Measurements from ENCODE around the gene LMO3. TPM values are rescaled to one million over a fixed set of nuclear protein-coding genes. Genes with fewer than 3 reads are reported as not detected.

Gene LMO3
- total RNA-seq, 4 donors from 2014 or later, result 9.2 to 55.1 (median 41.0) TPM

- TF ChIP-seq POLR2AphosphoS5 (IDR thresholded peaks at IDR 0.05), result peak in 1 of 3 donors; percentile 27
- TF ChIP-seq CTCF (IDR thresholded peaks at IDR 0.05), result no peak
- no peak for TF ChIP-seq EP300 (IDR thresholded peaks at IDR 0.05; ENCODE audit: low read depth)
- H3K4me3 ChIP-seq, result peak overlapping the region in 2 of 4 donors; percentile 5 to 45
- H3K4me1 ChIP-seq, result peaks cover 0 to 17% (median 2%) of the 10 kb centered on the region in 4 donors
- peaks cover 58% of the 10 kb centered on the region for H3K27me3 ChIP-seq
- H3K9me3 ChIP-seq, result no peaks in the 10 kb centered on the region
- in situ Hi-C loops (cut with MboI; ENCODE audit: low pct_ligation_motif_present in 1 of 4, low pct_unique_long_range_greater_than_20kb in 1 of 4, low sequenced_read_pairs in 3 of 4), result no loop called here
- peak overlapping the region; percentile 57 to 85 (median 71) for H3K27ac ChIP-seq
- WGBS, 2 donors (ENCODE audit: low coverage in 1 of 2), result 70 to 78% methylated on average over 9 to 11 of the region's 11 CpGs
- DNase-seq, result no peak
- no peaks in the 10 kb centered on the region for H3K36me3 ChIP-seq
- intact Hi-C loops (cut with DNase I; ENCODE audit: low total_unique reads), result no loop called here
Measured at GRCh38 chr12:16607906-16608775, 2.2 kb upstream of the LMO3 start.

- no peak for TF ChIP-seq CTCF (IDR thresholded peaks at IDR 0.05)
- H3K27me3 ChIP-seq, result peaks cover 58% of the 10 kb centered on the region
- no peaks in the 10 kb centered on the region for H3K9me3 ChIP-seq
- intact Hi-C loops (cut with DNase I; ENCODE audit: low total_unique reads), result no loop called here
- WGBS, 2 donors (ENCODE audit: low coverage in 1 of 2), result 42 to 69% methylated on average over 6 of the region's 6 CpGs
- H3K27ac ChIP-seq, result peak overlapping the region; percentile 51 to 85 (median 71)
- DNase-seq, result no peak
- H3K36me3 ChIP-seq, result no peaks in the 10 kb centered on the region
- in situ Hi-C loops (cut with MboI; ENCODE audit: low pct_ligation_motif_present in 1 of 4, low pct_unique_long_range_greater_than_20kb in 1 of 4, low sequenced_read_pairs in 3 of 4), result no loop called here
- peaks cover 0 to 17% (median 2%) of the 10 kb centered on the region in 4 donors for H3K4me1 ChIP-seq
- peak overlapping the region; percentile 33 to 45 (median 39) for H3K4me3 ChIP-seq
Measured at GRCh38 chr12:16606991-16607390, 1.0 kb upstream of the LMO3 start.

DNA sequence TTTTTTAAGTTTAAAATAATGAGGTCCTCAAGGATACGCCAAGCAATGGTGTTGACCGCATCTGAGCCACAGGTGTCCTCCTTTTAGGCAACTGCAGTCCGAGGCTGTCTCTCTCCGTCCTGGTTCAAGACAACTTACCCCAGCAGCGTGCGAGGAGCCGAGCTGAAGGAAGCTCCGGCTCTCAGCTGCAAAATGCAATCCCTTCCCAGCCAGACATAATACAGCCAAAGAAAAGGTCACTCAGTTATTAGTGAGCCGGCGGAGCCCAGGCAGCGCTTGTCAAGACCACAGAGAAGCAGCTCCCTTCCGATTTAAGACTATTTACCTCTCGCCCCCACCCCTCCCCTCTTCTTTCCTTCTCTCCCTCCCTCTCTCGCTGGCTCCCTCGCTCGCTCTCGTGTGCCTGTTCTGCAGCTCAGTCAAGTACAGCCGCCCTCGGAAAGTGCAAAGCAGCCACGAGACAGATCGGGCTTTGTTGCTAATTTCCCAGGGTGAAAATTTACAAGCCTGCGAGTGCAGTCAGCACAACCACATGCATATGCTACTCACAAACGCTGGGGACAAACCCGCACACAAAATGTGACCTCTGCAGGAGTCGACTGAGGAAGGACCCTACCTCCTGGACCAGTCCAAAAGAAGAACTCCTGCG, 363 bp upstream of the LMO3 start:
- Histone ChIP-seq H3K27me3 (peaks cover 58% of the 10 kb centered on the region), H3K4me1 (peaks cover 0 to 17% (median 2%) of the 10 kb centered on the region in 4 donors), H3K4me3 (peak overlapping the region; percentile 33 to 45 (median 39)), H3K9me3 (no peaks in the 10 kb centered on the region), H3K36me3 (no peaks in the 10 kb centered on the region), H3K27ac (peak overlapping the region; percentile 51 to 85 (median 71))
- in situ Hi-C loops (cut with MboI; ENCODE audit: low pct_ligation_motif_present in 1 of 4, low pct_unique_long_range_greater_than_20kb in 1 of 4, low sequenced_read_pairs in 3 of 4), result no loop called here
- intact Hi-C loops (cut with DNase I; ENCODE audit: low total_unique reads), result no loop called here
- WGBS, 2 donors (ENCODE audit: low coverage in 1 of 2), result 0 to 1% methylated on average over 10 to 26 of the region's 26 CpGs
- TF ChIP-seq POLR2AphosphoS5 (IDR thresholded peaks at IDR 0.05) (peak in 1 of 3 donors; percentile 31), POLR2A (IDR thresholded peaks at IDR 0.05) (no peak)
- DNase-seq, result no peak

DNA sequence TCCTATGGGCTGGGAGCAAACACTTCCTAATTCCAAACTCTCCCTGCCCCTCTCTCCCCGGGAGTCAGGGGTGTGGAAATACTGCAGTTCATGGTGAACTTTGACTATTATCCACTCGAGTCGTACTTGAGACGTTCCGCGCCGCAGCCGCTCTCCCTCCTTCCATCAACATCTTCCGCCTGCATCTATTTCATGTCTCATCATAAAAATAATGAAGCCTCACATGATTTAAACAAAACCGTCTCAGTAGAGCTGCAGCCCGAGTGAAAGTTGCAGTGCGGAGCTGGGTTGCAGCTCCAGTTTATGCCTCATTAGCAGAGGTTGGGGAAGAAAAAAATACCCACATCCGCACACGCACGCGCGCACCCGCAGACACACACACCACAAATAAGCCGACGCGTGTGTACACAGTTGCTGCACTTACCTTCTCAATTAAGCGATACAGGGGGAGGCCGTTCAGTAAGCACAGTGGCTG, 283 bp downstream of the LMO3 start:
- DNase-seq, result no peak
- TF ChIP-seq CTCF (IDR thresholded peaks at IDR 0.05) (no peak), EP300 (IDR thresholded peaks at IDR 0.05; ENCODE audit: low read depth) (no peak), POLR2A (IDR thresholded peaks at IDR 0.05) (no peak), POLR2AphosphoS5 (IDR thresholded peaks at IDR 0.05) (no peak)
- Histone ChIP-seq H3K27ac (peak overlapping the region; percentile 51 to 85 (median 71)), H3K4me3 (peak overlapping the region; percentile 33 to 45 (median 39)), H3K9me3 (no peaks in the 10 kb centered on the region), H3K4me1 (peaks cover 0 to 17% (median 2%) of the 10 kb centered on the region in 4 donors), H3K27me3 (peaks cover 58% of the 10 kb centered on the region), H3K36me3 (no peaks in the 10 kb centered on the region)
- in situ Hi-C loops (cut with MboI; ENCODE audit: low pct_ligation_motif_present in 1 of 4, low pct_unique_long_range_greater_than_20kb in 1 of 4, low sequenced_read_pairs in 3 of 4) (no loop called here), intact Hi-C loops (cut with DNase I; ENCODE audit: low total_unique reads) (no loop called here)
- 8 to 13% methylated on average over 12 to 23 of the region's 23 CpGs for WGBS, 2 donors (ENCODE audit: low coverage in 1 of 2)
